Measurements from ENCODE around the gene MRPL39. TPM values are rescaled to one million over a fixed set of nuclear protein-coding genes. Genes with fewer than 3 reads are reported as not detected.

MRPL39 gene
- total and polyA plus RNA-seq, 12 donors, result 39.3 to 73.6 (median 52.7) TPM

DNA sequence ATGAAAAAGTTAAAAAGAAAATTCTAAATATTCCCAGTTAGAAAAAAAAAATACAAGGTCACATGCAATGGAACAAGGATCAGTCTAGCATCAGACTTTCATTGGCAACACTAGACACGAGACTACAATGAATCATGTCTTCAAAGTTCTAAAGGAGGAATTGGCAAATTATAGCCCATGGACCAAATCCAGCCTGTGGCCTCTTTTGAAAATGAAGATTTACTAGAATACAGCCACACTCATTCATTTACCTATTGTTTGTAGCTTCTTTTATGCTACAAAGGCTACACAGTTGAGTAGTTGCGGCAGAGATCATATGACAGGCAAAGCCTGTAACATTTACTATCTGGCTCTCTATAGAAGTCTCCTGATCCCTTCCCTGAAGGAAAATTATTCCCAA lies 71.4 kb downstream of the MRPL39 start:
- no peak for ATAC-seq
- intact Hi-C loops (cut with DNase I), result no loop called here
- H3K9me3 ChIP-seq, result peaks cover 0 to 27% (median 17%) of the 10 kb centered on the region in 11 donors
- TF ChIP-seq, protein P1, sequence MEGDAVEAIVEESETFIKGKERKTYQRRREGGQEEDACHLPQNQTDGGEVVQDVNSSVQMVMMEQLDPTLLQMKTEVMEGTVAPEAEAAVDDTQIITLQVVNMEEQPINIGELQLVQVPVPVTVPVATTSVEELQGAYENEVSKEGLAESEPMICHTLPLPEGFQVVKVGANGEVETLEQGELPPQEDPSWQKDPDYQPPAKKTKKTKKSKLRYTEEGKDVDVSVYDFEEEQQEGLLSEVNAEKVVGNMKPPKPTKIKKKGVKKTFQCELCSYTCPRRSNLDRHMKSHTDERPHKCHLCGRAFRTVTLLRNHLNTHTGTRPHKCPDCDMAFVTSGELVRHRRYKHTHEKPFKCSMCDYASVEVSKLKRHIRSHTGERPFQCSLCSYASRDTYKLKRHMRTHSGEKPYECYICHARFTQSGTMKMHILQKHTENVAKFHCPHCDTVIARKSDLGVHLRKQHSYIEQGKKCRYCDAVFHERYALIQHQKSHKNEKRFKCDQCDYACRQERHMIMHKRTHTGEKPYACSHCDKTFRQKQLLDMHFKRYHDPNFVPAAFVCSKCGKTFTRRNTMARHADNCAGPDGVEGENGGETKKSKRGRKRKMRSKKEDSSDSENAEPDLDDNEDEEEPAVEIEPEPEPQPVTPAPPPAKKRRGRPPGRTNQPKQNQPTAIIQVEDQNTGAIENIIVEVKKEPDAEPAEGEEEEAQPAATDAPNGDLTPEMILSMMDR (IDR thresholded peaks at IDR 0.05), result no peak
- DNase-seq, result no peak
- no peaks in the 10 kb centered on the region for H3K4me1 ChIP-seq
- H3K27ac ChIP-seq, result no peak overlapping the region
- no peak overlapping the region for H3K4me3 ChIP-seq
- WGBS, 2 donors, result 83 to 85% methylated on average over 2 of the region's 2 CpGs
- no peaks in the 10 kb centered on the region for H3K36me3 ChIP-seq
- H3K27me3 ChIP-seq, result no peaks in the 10 kb centered on the region

Other genes with a start within 250 kb of the MRPL39 start
- gene JAM2, start 31.8 kb upstream of the MRPL39 start, total RNA-seq, result 10 to 100 TPM; 27.6 to 54.4 (median 34.5) TPM
- gene JAM2, start 31.8 kb upstream of the MRPL39 start, polyA plus RNA-seq, result 10 to 100 TPM; 15.3 to 37.7 TPM
- 100 to 1,000 TPM; 537 to 965 (median 854) TPM for gene ATP5PF, start 127.4 kb upstream of the MRPL39 start, total RNA-seq
- gene ATP5PF, start 127.4 kb upstream of the MRPL39 start, polyA plus RNA-seq, result 100 to 1,000 TPM; 596 to 726 TPM
- 10 to 100 TPM; 11.0 to 18.4 (median 14.1) TPM for gene GABPA, start 127.5 kb upstream of the MRPL39 start, total RNA-seq
- 10 to 100 TPM in 1 of 2 donors, 1 to 10 TPM in 1; 5.1 to 11.0 TPM for gene GABPA, start 127.5 kb upstream of the MRPL39 start, polyA plus RNA-seq

Data from heart right ventricle (tissue), 16 donors.